H9 (cell line): ENCODE data around the gene C10orf62. TPM values are rescaled to one million over a fixed set of nuclear protein-coding genes. Genes with fewer than 3 reads are reported as not detected.

Source experiments
- DNase-seq: peaks from one replicate; pipeline ENCODE4 v3.0.0-alpha.2; 2017
- H2AFZ ChIP-seq: one replicate; pipeline ENCODE4 v1.6.1; 2013; ENCODE audit warnings: mild to moderate bottlenecking, low read length, control low read depth, moderate library complexity
- H2AK5ac ChIP-seq: 2 replicates; pipeline ENCODE4 v1.6.1; 2013; ENCODE audit warnings: low read length, control low read depth, mixed read lengths; ENCODE audit not compliant: insufficient read length
- H2BK120ac ChIP-seq: one replicate; pipeline ENCODE4 v1.6.1; 2013; ENCODE audit warnings: low read depth, mild to moderate bottlenecking, low read length, control low read depth, inconsistent platforms; ENCODE audit not compliant: poor library complexity, severe bottlenecking
- H2BK12ac ChIP-seq: 2 replicates; pipeline ENCODE4 v1.6.1; 2013; ENCODE audit warnings: low read length, control low read depth, mixed read lengths, low read depth; ENCODE audit not compliant: insufficient read length
- H2BK15ac ChIP-seq: 2 replicates; pipeline ENCODE4 v1.6.1; 2013; ENCODE audit warnings: low read depth, low read length, control low read depth
- H2BK20ac ChIP-seq: one replicate; pipeline ENCODE4 v1.6.1; 2013; ENCODE audit warnings: low read depth, mild to moderate bottlenecking, low read length, control low read depth, inconsistent platforms; ENCODE audit not compliant: poor library complexity, severe bottlenecking
- H2BK5ac ChIP-seq: 2 replicates; pipeline ENCODE4 v1.6.1; 2013; ENCODE audit warnings: low read length, control low read depth, mixed read lengths; ENCODE audit not compliant: insufficient read length
- H3K14ac ChIP-seq: 2 replicates; pipeline ENCODE4 v1.6.1; 2013; ENCODE audit warnings: low read length, control low read depth; ENCODE audit not compliant: insufficient read depth
- H3K18ac ChIP-seq: 2 replicates; pipeline ENCODE4 v1.6.1; 2013; ENCODE audit warnings: low read depth, mild to moderate bottlenecking, mixed read lengths, low read length, control low read depth; ENCODE audit not compliant: insufficient read length
- H3K23ac ChIP-seq: 2 replicates; pipeline ENCODE4 v1.6.1; 2013; ENCODE audit warnings: low read length, control low read depth, mixed read lengths, low read depth; ENCODE audit not compliant: insufficient read length
- H3K23me2 ChIP-seq: 2 replicates; pipeline ENCODE4 v1.6.1; 2013; ENCODE audit warnings: low read depth, mild to moderate bottlenecking, mixed read lengths, low read length, control low read depth; ENCODE audit not compliant: insufficient read length, poor library complexity, severe bottlenecking
- H3K27ac ChIP-seq: 2 replicates; pipeline ENCODE4 v1.5.1; 2013; ENCODE audit warnings: low read length, control low read depth, mixed read lengths, low read depth; ENCODE audit not compliant: insufficient read length
- H3K27me3 ChIP-seq: 2 replicates; pipeline ENCODE4 v1.6.1; 2013; ENCODE audit warnings: low read length, control low read depth, inconsistent platforms; ENCODE audit not compliant: insufficient read depth
- H3K4ac ChIP-seq: 2 replicates; pipeline ENCODE4 v1.6.1; 2013; ENCODE audit warnings: low read depth, mild to moderate bottlenecking, control low read depth, inconsistent platforms, low read length, moderate library complexity
- H3K4me1 ChIP-seq: 2 replicates; pipeline ENCODE4 v1.6.1; 2013; ENCODE audit warnings: low read length, control low read depth, inconsistent platforms; ENCODE audit not compliant: insufficient read depth
- H3K4me2 ChIP-seq: 2 replicates; pipeline ENCODE4 v1.6.1; 2013; ENCODE audit warnings: low read length, control low read depth, mixed read lengths; ENCODE audit not compliant: insufficient read length, insufficient read depth
- H3K56ac ChIP-seq: 2 replicates; pipeline ENCODE4 v1.6.1; 2013; ENCODE audit warnings: low read depth, mild to moderate bottlenecking, mixed read lengths, low read length, control low read depth; ENCODE audit not compliant: insufficient read length
- H3K79me1 ChIP-seq: 2 replicates; pipeline ENCODE4 v1.6.1; 2013; ENCODE audit warnings: low read depth, mild to moderate bottlenecking, moderate library complexity, low read length, control low read depth, inconsistent platforms; ENCODE audit not compliant: insufficient read depth, poor library complexity, severe bottlenecking
- H3K79me2 ChIP-seq: 2 replicates; pipeline ENCODE4 v1.6.1; 2013; ENCODE audit warnings: low read length, control low read depth, inconsistent platforms; ENCODE audit not compliant: insufficient read depth
- H3K9ac ChIP-seq: 2 replicates; pipeline ENCODE4 v1.6.1; 2013; ENCODE audit warnings: low read length, control low read depth, mixed read lengths; ENCODE audit not compliant: insufficient read length; ENCODE audit errors: extremely low read depth
- H3K9me3 ChIP-seq: one replicate; pipeline ENCODE4 v1.6.1; 2013; ENCODE audit warnings: low read depth, low read length, inconsistent platforms; ENCODE audit not compliant: control insufficient read depth
- H3T11ph ChIP-seq: one replicate; pipeline ENCODE4 v1.6.1; 2013; ENCODE audit warnings: mild to moderate bottlenecking, low read length, control low read depth, inconsistent platforms
- H4K20me1 ChIP-seq: one replicate; pipeline ENCODE4 v1.6.1; 2013; ENCODE audit not compliant: control insufficient read depth, insufficient read length, insufficient read depth
- H4K5ac ChIP-seq: 2 replicates; pipeline ENCODE4 v1.6.1; 2013; ENCODE audit warnings: low read depth, mild to moderate bottlenecking, mixed read lengths, low read length, control low read depth; ENCODE audit not compliant: insufficient read length
- H4K8ac ChIP-seq: replicated peaks from 2 replicates; pipeline ENCODE4 v1.6.1; 2013; ENCODE audit warnings: low read length, control low read depth, mixed read lengths, low read depth; ENCODE audit not compliant: insufficient read length
- H4K91ac ChIP-seq: 2 replicates; pipeline ENCODE4 v1.6.1; 2013; ENCODE audit warnings: low read depth, mild to moderate bottlenecking, moderate library complexity, mixed read lengths, low read length, control low read depth; ENCODE audit not compliant: insufficient read length
- H3K27ac Mint-ChIP-seq, 3 experiments: 2 replicates in 2 of 3; 3 replicates in 1 of 3; pipeline ENCODE4 v1.8.0; 2020 to 2021; ENCODE audit warnings: mixed read lengths in 3 of 3, mild to moderate bottlenecking in 1 of 3, moderate library complexity in 1 of 3
- H3K27me3 Mint-ChIP-seq: 2 replicates; pipeline ENCODE4 v1.8.0; 2021; ENCODE audit warnings: low read depth, mild to moderate bottlenecking, moderate library complexity, mixed read lengths
- H3K36me3 Mint-ChIP-seq, 3 experiments: 2 replicates in 2 of 3; 3 replicates in 1 of 3; pipeline ENCODE4 v1.8.0; 2020 to 2021; ENCODE audit warnings: low read depth in 3 of 3, mixed read lengths in 3 of 3; ENCODE audit not compliant: insufficient read depth in 1 of 3
- H3K4me1 Mint-ChIP-seq, 2 experiments: 2 replicates each; pipeline ENCODE4 v1.8.0; 2020; ENCODE audit warnings: mixed read lengths in 2 of 2
- H3K4me3 Mint-ChIP-seq, 2 experiments: 2 replicates in 1 of 2; 3 replicates in 1 of 2; pipeline ENCODE4 v1.8.0; 2020 to 2021; ENCODE audit warnings: mild to moderate bottlenecking in 2 of 2, mixed read lengths in 2 of 2, moderate library complexity in 1 of 2
- H3K9me3 Mint-ChIP-seq, 2 experiments: 2 replicates in 1 of 2; 3 replicates in 1 of 2; pipeline ENCODE4 v1.8.0; 2020; ENCODE audit warnings: mild to moderate bottlenecking in 2 of 2, mixed read lengths in 2 of 2, moderate library complexity in 1 of 2
- WGBS: extraction: QIAGEN DNeasy Blood & Tissue Kit; methylation state at CpG from one replicate; pipeline ENCODE4 v1.1.7; 2013; ENCODE audit warnings: missing lambda C conversion rate, low lambda C conversion rate, mixed read lengths; ENCODE audit not compliant: insufficient read length; ENCODE audit errors: extremely low coverage; 5-methylcytosine and 5-hydroxymethylcytosine counted together
- total RNA-seq: library from RNA; stranded (reverse); gene quantifications from 2 replicates; pipeline ENCODE4 v1.2.1, GENCODE V29; 2021
- TF ChIP-seq, protein P1 (sequence below): fragments of 200-600 bp; sonication (generic); conservative IDR thresholded peaks from 3 replicates; pipeline ENCODE4 v1.8.0; 2021; ENCODE audit warnings: antibody characterized with exemption, mild to moderate bottlenecking

Gene C10orf62
- total RNA-seq, 1 experiment from 2014 or later = 0.31 TPM

DNA sequence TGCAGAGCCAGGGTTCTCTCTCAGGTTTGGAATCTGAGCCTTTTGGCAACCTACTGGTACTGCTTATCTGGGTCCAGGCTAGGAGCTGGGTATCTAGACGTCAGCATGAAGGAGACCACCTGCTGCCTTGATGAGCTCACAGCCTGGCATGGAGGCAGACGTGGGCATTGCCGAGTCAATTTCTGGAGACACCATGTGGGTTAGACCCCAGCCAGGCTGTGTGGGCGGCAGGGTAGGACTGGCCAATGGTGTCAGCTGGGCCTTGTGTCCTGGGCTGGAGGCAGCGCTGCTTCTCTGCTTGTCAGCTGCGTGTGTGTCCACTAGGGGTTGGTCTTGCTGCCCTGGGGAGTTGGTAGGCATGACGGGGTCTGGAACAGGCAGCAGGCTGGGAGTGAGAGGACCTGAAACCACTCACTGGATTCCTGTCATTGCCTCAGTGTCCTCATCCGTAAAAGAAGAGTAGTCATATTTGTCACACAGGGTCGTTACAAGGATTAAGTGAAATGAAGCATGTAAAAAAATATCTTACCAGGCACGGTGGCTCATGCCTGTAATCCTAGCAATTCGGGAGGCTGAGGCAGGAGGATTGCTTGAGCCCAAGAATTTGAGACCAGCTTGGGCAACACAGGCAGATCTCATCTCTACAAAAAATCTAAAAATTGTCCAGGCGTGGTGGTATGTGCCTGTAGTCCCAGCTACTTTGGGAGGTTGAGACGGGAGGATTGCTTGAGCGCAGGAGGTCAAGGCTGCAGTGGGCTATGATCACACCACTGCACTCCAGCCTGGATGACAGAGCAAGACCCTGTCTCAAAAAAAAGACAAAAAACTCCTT, 48.6 kb upstream of the C10orf62 start:
- H2BK120ac ChIP-seq = no peak overlapping the region
- no peaks in the 10 kb centered on the region; the same call in 1 of the 2 replicates for H3K79me2 ChIP-seq
- no peak overlapping the region for H3K18ac ChIP-seq
- no peaks in the 10 kb centered on the region for H3K79me1 ChIP-seq
- Mint-ChIP-seq H3K27me3 (no peaks in the 10 kb centered on the region), H3K4me1 (peaks cover 35 to 45% of the 10 kb centered on the region in 2 experiments), H3K36me3 (no peaks in the 10 kb centered on the region; a peak in 1 of 7 replicates), H3K9me3 (no peaks in the 10 kb centered on the region), H3K4me3 (no peak overlapping the region), H3K27ac (peak overlapping the region; percentile 86 to 98 (median 95); a peak in 5 of 7 replicates)
- no peaks in the 10 kb centered on the region for H3K27me3 ChIP-seq
- peak; percentile 71 for DNase-seq
- H4K8ac ChIP-seq = no peak overlapping the region
- H2BK15ac ChIP-seq = no peak overlapping the region
- H3K23ac ChIP-seq = no peak overlapping the region
- no peak overlapping the region for H3K4me2 ChIP-seq
- H3K4me1 ChIP-seq = no peaks in the 10 kb centered on the region; the same call in 1 of the 2 replicates
- H4K91ac ChIP-seq = no peak overlapping the region
- no peak overlapping the region for H2BK20ac ChIP-seq
- H2BK5ac ChIP-seq = no peak overlapping the region
- no peak overlapping the region for H2AFZ ChIP-seq
- H2AK5ac ChIP-seq = no peak overlapping the region
- H4K20me1 ChIP-seq = no peaks in the 10 kb centered on the region
- TF ChIP-seq, protein P1, sequence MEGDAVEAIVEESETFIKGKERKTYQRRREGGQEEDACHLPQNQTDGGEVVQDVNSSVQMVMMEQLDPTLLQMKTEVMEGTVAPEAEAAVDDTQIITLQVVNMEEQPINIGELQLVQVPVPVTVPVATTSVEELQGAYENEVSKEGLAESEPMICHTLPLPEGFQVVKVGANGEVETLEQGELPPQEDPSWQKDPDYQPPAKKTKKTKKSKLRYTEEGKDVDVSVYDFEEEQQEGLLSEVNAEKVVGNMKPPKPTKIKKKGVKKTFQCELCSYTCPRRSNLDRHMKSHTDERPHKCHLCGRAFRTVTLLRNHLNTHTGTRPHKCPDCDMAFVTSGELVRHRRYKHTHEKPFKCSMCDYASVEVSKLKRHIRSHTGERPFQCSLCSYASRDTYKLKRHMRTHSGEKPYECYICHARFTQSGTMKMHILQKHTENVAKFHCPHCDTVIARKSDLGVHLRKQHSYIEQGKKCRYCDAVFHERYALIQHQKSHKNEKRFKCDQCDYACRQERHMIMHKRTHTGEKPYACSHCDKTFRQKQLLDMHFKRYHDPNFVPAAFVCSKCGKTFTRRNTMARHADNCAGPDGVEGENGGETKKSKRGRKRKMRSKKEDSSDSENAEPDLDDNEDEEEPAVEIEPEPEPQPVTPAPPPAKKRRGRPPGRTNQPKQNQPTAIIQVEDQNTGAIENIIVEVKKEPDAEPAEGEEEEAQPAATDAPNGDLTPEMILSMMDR = peak; percentile 47; the same call in 2 of the 3 replicates
- no peak overlapping the region for H3K9ac ChIP-seq
- no peak overlapping the region for H3K27ac ChIP-seq
- no peak overlapping the region for H3T11ph ChIP-seq
- no peaks in the 10 kb centered on the region for H3K9me3 ChIP-seq
- H3K4ac ChIP-seq = no peak overlapping the region
- H2BK12ac ChIP-seq = no peak overlapping the region
- no peak overlapping the region for H4K5ac ChIP-seq
- no peak overlapping the region for H3K14ac ChIP-seq
- H3K56ac ChIP-seq = no peak overlapping the region
- no peaks in the 10 kb centered on the region for H3K23me2 ChIP-seq
- no CpG with 5 or more reads among the region's 14 CpGs for WGBS
